Neural crest cell (in vitro differentiated cells): ENCODE results near the gene PRKRA. TPM values are rescaled to one million over a fixed set of nuclear protein-coding genes. Genes with fewer than 3 reads are reported as not detected.

ENCODE experiments used
- DNase-seq: peaks from one replicate; pipeline ENCODE4 v3.0.0; 2021; ENCODE audit warnings: low read depth, mixed read lengths, low spot score
- H3K27ac Mint-ChIP-seq: one replicate; pipeline ENCODE4 v1.8.0; 2021; ENCODE audit warnings: mild to moderate bottlenecking, mixed read lengths; ENCODE audit not compliant: unreplicated experiment
- H3K27me3 Mint-ChIP-seq: 2 replicates; pipeline ENCODE4 v1.8.0; 2021; ENCODE audit warnings: low read depth, mild to moderate bottlenecking, mixed read lengths
- H3K36me3 Mint-ChIP-seq: 2 replicates; pipeline ENCODE4 v1.8.0; 2021; ENCODE audit warnings: low read depth, mild to moderate bottlenecking, mixed read lengths
- H3K4me1 Mint-ChIP-seq: 2 replicates; pipeline ENCODE4 v1.8.0; 2021; ENCODE audit warnings: mixed read lengths
- H3K4me3 Mint-ChIP-seq: one replicate; pipeline ENCODE4 v1.8.0; 2021; ENCODE audit warnings: mild to moderate bottlenecking, mixed read lengths
- H3K9me3 Mint-ChIP-seq: 2 replicates; pipeline ENCODE4 v1.8.0; 2021; ENCODE audit warnings: mixed read lengths
- CTCF ChIP-seq: fragments of 200-600 bp; sonication (generic); conservative IDR thresholded peaks from 2 replicates; pipeline ENCODE4 v1.5.0; 2021; ENCODE audit warnings: antibody characterized with exemption, mild to moderate bottlenecking
- total RNA-seq: library from RNA; stranded (reverse); gene quantifications from 2 replicates; pipeline ENCODE4 v1.2.1, GENCODE V29; 2021

The PRKRA gene
- total RNA-seq, 1 donor from 2014 or later = 96.3 TPM

DNA sequence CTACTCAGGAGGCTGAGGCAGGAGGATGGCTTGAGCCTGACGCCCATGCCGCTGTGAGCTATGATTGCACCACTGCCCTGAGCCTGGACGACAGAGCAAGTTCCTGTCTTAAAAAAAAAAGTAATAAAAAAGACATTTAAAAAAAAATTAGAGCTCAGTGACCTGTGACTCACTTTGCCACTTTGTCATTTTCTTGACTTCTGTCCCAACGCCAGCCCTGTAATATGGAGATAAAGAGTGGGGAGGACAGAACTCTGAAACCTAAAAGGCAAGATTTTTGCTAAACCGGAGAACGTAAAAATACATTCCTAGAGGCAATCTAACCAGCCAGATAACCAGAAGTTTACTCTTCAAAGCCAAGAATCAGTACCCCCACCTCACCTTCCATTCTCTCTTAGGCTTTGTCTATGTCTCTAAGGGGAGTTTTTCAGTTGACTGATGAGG lies 49.0 kb downstream of the PRKRA start:
- Mint-ChIP-seq H3K9me3 (no peaks in the 10 kb centered on the region), H3K27ac (no peak overlapping the region), H3K36me3 (no peaks in the 10 kb centered on the region), H3K4me1 (no peaks in the 10 kb centered on the region), H3K4me3 (no peak overlapping the region), H3K27me3 (no peaks in the 10 kb centered on the region)
- no peak for TF ChIP-seq CTCF
- no peak for DNase-seq

DNA sequence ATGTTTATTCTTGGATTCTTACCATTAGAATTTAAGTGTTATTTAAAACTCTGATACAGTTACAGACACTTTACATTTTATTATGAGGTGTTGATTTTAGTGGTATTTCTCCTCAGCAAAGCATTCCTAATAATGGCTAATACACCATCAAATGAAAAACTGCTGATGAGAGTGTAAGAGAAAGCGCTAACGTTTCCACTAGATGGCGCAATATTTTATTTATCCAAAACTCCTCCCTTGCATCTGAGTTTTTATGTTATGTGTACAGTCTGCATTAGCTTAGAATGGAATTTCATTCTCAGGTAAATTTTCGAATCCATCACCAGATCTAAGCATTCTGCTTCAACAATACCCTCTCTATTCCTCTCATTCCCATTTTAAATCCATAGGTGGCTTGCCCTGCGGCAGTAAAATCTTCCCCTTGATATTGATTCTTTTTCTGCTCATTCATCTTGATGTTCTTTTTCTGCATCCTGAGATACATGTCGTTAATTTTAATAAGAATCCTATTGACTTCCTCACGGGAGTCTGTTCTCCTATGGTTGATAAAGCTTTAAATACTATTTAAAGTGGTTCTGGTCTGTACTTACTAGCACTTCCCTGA lies 53.9 kb downstream of the PRKRA start:
- H3K36me3 Mint-ChIP-seq = no peaks in the 10 kb centered on the region
- H3K27me3 Mint-ChIP-seq = no peaks in the 10 kb centered on the region
- peak; percentile 84 for TF ChIP-seq CTCF
- H3K4me3 Mint-ChIP-seq = no peak overlapping the region
- H3K27ac Mint-ChIP-seq = no peak overlapping the region
- no peak for DNase-seq
- H3K9me3 Mint-ChIP-seq = no peaks in the 10 kb centered on the region
- H3K4me1 Mint-ChIP-seq = no peaks in the 10 kb centered on the region

- Mint-ChIP-seq H3K9me3 (no peaks in the 10 kb centered on the region), H3K36me3 (no peaks in the 10 kb centered on the region), H3K27ac (no peak overlapping the region), H3K27me3 (no peaks in the 10 kb centered on the region), H3K4me1 (no peaks in the 10 kb centered on the region), H3K4me3 (no peak overlapping the region)
- no peak for DNase-seq
- no peak for TF ChIP-seq CTCF
These were observed 54.9 kb downstream of the PRKRA start for GRCh38 chr2:178395941-178396570.

GRCh38 chr2:178395295-178395694 lies 55.7 kb downstream of the PRKRA start:
- no peak overlapping the region for H3K27ac Mint-ChIP-seq
- DNase-seq = no peak
- no peak overlapping the region for H3K4me3 Mint-ChIP-seq
- H3K36me3 Mint-ChIP-seq = no peaks in the 10 kb centered on the region
- no peak for TF ChIP-seq CTCF
- no peaks in the 10 kb centered on the region for H3K27me3 Mint-ChIP-seq
- no peaks in the 10 kb centered on the region for H3K4me1 Mint-ChIP-seq
- no peaks in the 10 kb centered on the region for H3K9me3 Mint-ChIP-seq

- Mint-ChIP-seq H3K27me3 (no peaks in the 10 kb centered on the region), H3K36me3 (no peaks in the 10 kb centered on the region), H3K27ac (no peak overlapping the region), H3K4me3 (no peak overlapping the region), H3K4me1 (no peaks in the 10 kb centered on the region), H3K9me3 (no peaks in the 10 kb centered on the region)
- DNase-seq = no peak
- no peak for TF ChIP-seq CTCF
These were observed 56.1 kb downstream of the PRKRA start for GRCh38 chr2:178394859-178395258.
